Measurements from ENCODE around the gene SHH.

SHH gene

GRCh38 chr7:155856656-155857055 is 44.4 kb upstream of the SHH start:
- Histone ChIP-seq H3K4me3 (ENCODE audit: low read length) (no peak overlapping the region), H3K27me3 (ENCODE audit: control insufficient read depth, low read length) (no peaks in the 10 kb centered on the region), H3K79me2 (ENCODE audit: control insufficient read depth, low read length) (no peaks in the 10 kb centered on the region), H3K9me3 (ENCODE audit: control insufficient read depth, insufficient read depth, low read length) (0 out of 2 replicates have a peak, but pooled peaks cover 2% of the 10 kb centered on the region), H3K9me2 (replicated peaks; ENCODE audit: control insufficient read depth, low read length) (no peaks in the 10 kb centered on the region), H3F3A (ENCODE audit: control insufficient read depth, insufficient read depth) (no peaks in the 10 kb centered on the region), H3K36me3 (ENCODE audit: control insufficient read depth, low read length) (no peaks in the 10 kb centered on the region), H3K4me2 (ENCODE audit: low read length) (no peak overlapping the region), H4K20me1 (ENCODE audit: control insufficient read depth, insufficient read depth, low read depth, low read length) (no peaks in the 10 kb centered on the region), H3K27ac (ENCODE audit: low read depth, low read length) (no peak overlapping the region), H3K4me1 (ENCODE audit: control insufficient read depth, low read length) (no peaks in the 10 kb centered on the region)
- TF ChIP-seq EZH2phosphoT487 (IDR thresholded peaks at IDR 0.05; ENCODE audit: borderline replicate concordance, low read length) (no peak), CTCF (IDR thresholded peaks at IDR 0.05; ENCODE audit: low read depth, low read length, poor library complexity, severe bottlenecking) (no peak)

GRCh38 chr7:155852426-155853301 is 40.4 kb upstream of the SHH start:
- no peak for TF ChIP-seq CTCF (IDR thresholded peaks at IDR 0.05; ENCODE audit: low read depth, low read length, poor library complexity, severe bottlenecking)
- TF ChIP-seq EZH2phosphoT487 (IDR thresholded peaks at IDR 0.05; ENCODE audit: borderline replicate concordance, low read length), result no peak

GRCh38 chr7:155851892-155852291 is 39.6 kb upstream of the SHH start:
- Histone ChIP-seq H3K4me1 (ENCODE audit: control insufficient read depth, low read length) (no peaks in the 10 kb centered on the region), H4K20me1 (ENCODE audit: control insufficient read depth, insufficient read depth, low read depth, low read length) (no peaks in the 10 kb centered on the region), H3K36me3 (ENCODE audit: control insufficient read depth, low read length) (no peaks in the 10 kb centered on the region), H3K79me2 (ENCODE audit: control insufficient read depth, low read length) (no peaks in the 10 kb centered on the region), H3K4me3 (ENCODE audit: low read length) (no peak overlapping the region), H3K27me3 (ENCODE audit: control insufficient read depth, low read length) (no peaks in the 10 kb centered on the region), H3K4me2 (ENCODE audit: low read length) (no peak overlapping the region), H3F3A (ENCODE audit: control insufficient read depth, insufficient read depth) (no peaks in the 10 kb centered on the region), H3K9me2 (replicated peaks; ENCODE audit: control insufficient read depth, low read length) (no peaks in the 10 kb centered on the region), H3K9me3 (ENCODE audit: control insufficient read depth, insufficient read depth, low read length) (0 out of 2 replicates have a peak, but pooled peaks cover 2% of the 10 kb centered on the region), H3K27ac (ENCODE audit: low read depth, low read length) (no peak overlapping the region)
- TF ChIP-seq CTCF (IDR thresholded peaks at IDR 0.05; ENCODE audit: low read depth, low read length, poor library complexity, severe bottlenecking) (no peak), EZH2phosphoT487 (IDR thresholded peaks at IDR 0.05; ENCODE audit: borderline replicate concordance, low read length) (no peak)

More at GRCh38 chr7:155852426-155853301, 40.4 kb upstream of the SHH start:
- Histone ChIP-seq H3K4me3 (ENCODE audit: low read length) (no peak overlapping the region), H4K20me1 (ENCODE audit: control insufficient read depth, insufficient read depth, low read depth, low read length) (no peaks in the 10 kb centered on the region), H3K79me2 (ENCODE audit: control insufficient read depth, low read length) (no peaks in the 10 kb centered on the region), H3K36me3 (ENCODE audit: control insufficient read depth, low read length) (no peaks in the 10 kb centered on the region), H3K9me3 (ENCODE audit: control insufficient read depth, insufficient read depth, low read length) (0 out of 2 replicates have a peak, but pooled peaks cover 2% of the 10 kb centered on the region), H3K4me1 (ENCODE audit: control insufficient read depth, low read length) (no peaks in the 10 kb centered on the region), H3K4me2 (ENCODE audit: low read length) (no peak overlapping the region), H3K27ac (ENCODE audit: low read depth, low read length) (no peak overlapping the region), H3K27me3 (ENCODE audit: control insufficient read depth, low read length) (no peaks in the 10 kb centered on the region), H3K9me2 (replicated peaks; ENCODE audit: control insufficient read depth, low read length) (no peaks in the 10 kb centered on the region), H3F3A (ENCODE audit: control insufficient read depth, insufficient read depth) (no peaks in the 10 kb centered on the region)
